GOT3 (cell line): ENCODE data around the gene CEACAM8.
"Not testable (repeated sequence)": the region's sequence is repeated elsewhere in the genome, so short reads cannot be mapped to it uniquely, and the experiment has no call there.

ENCODE experiments used
- DNase-seq: peaks from one replicate; lab custom pipeline; 2025; ENCODE audit warnings: mixed read lengths; lab: John Stamatoyannopoulos, UW

The CEACAM8 gene

GRCh38 chr19:42544146-42544545, 50.6 kb downstream of the CEACAM8 start:
- no peak for DNase-seq

GRCh38 chr19:42542791-42543190, 51.9 kb downstream of the CEACAM8 start:
- DNase-seq: no peak

GRCh38 chr19:42540071-42540553, 54.6 kb downstream of the CEACAM8 start:
- no peak for DNase-seq

- no peak for DNase-seq
These were observed 55.6 kb downstream of the CEACAM8 start for GRCh38 chr19:42538841-42539709.

GRCh38 chr19:42535276-42535675, 59.4 kb downstream of the CEACAM8 start:
- DNase-seq: not testable (repeated sequence)

GRCh38 chr19:42534391-42534790, 60.3 kb downstream of the CEACAM8 start:
- DNase-seq: no peak

GRCh38 chr19:42532891-42533290, 61.8 kb downstream of the CEACAM8 start:
- DNase-seq: no peak

GRCh38 chr19:42531313-42531712, 63.4 kb downstream of the CEACAM8 start:
- no peak for DNase-seq
